HEK293 (cell line): ENCODE measurements around the gene PDE10A.

Experiments
- CTCF ChIA-PET: fragments of 350-600 bp; formaldehyde crosslinking; extraction: SDS; loops from one replicate; lab custom pipeline; 2021; ENCODE audit warnings: antibody characterized with exemption; lab: Yijun Ruan, JAX
- POLR2A ChIA-PET: fragments of 300-600 bp; formaldehyde crosslinking; extraction: SDS; loops from one replicate; lab custom pipeline; 2020; ENCODE audit warnings: antibody characterized with exemption, inconsistent platforms; lab: Yijun Ruan, JAX
- H3K27ac ChIP-seq: fragments of 200-500 bp; sonication (Bioruptor generic); 2 replicates; pipeline ENCODE4 v1.5.1; 2014; ENCODE audit warnings: low read depth, low read length, control low read depth, inconsistent platforms; ENCODE audit errors: extremely low read depth
- H3K36me3 ChIP-seq, 2 experiments: fragments of 200-500 bp in 1 of 2; sonication (Bioruptor generic) in 1 of 2; 1 replicate in 1 of 2; 2 replicates in 1 of 2; pipeline ENCODE4 v1.5.1; 2014 to 2017; ENCODE audit warnings: inconsistent platforms in 2 of 2, low read length in 2 of 2; ENCODE audit not compliant: control insufficient read depth in 2 of 2, insufficient read depth in 1 of 2
- H3K4me1 ChIP-seq: fragments of 200-500 bp; sonication (Bioruptor generic); 2 replicates; pipeline ENCODE4 v1.5.1; 2014; ENCODE audit warnings: mild to moderate bottlenecking, low read length, inconsistent platforms; ENCODE audit not compliant: control insufficient read depth, insufficient read depth
- H3K4me3 ChIP-seq: 2 replicates; pipeline ENCODE4 v1.5.1; 2011; ENCODE audit warnings: low read depth, mild to moderate bottlenecking, control low read depth, low read length, moderate library complexity
- H3K9me3 ChIP-seq: fragments of 200-500 bp; sonication (Bioruptor generic); 2 replicates; pipeline ENCODE4 v1.5.1; 2014; ENCODE audit warnings: low read depth, low read length, inconsistent platforms; ENCODE audit not compliant: control insufficient read depth, insufficient read depth
- INSM2 ChIP-seq: fragments of 450-650 bp; formaldehyde crosslinking; IDR thresholded peaks from 2 replicates; pipeline ENCODE4 v1.5.1; 2016; ENCODE audit warnings: missing biosample characterization, missing genetic modification characterization
- RBAK ChIP-seq: fragments of 450-650 bp; formaldehyde crosslinking; IDR thresholded peaks from 2 replicates; pipeline ENCODE4 v1.5.1; 2016; ENCODE audit warnings: missing biosample characterization, missing genetic modification characterization
- REPIN1 ChIP-seq: fragments of 450-650 bp; formaldehyde crosslinking; IDR thresholded peaks from 2 replicates; pipeline ENCODE4 v1.5.1; 2017; ENCODE audit warnings: missing biosample characterization, missing genetic modification characterization, low read depth
- ZBTB20 ChIP-seq: fragments of 450-650 bp; formaldehyde crosslinking; IDR thresholded peaks from 2 replicates; pipeline ENCODE4 v1.5.1; 2016; ENCODE audit warnings: missing biosample characterization, missing genetic modification characterization
- ZNF10 ChIP-seq: fragments of 450-650 bp; formaldehyde crosslinking; IDR thresholded peaks from 2 replicates; pipeline ENCODE4 v1.5.1; 2017; ENCODE audit warnings: missing biosample characterization, missing genetic modification characterization
- ZNF121 ChIP-seq: fragments of 450-650 bp; formaldehyde crosslinking; IDR thresholded peaks from 2 replicates; pipeline ENCODE4 v1.5.1; 2016; ENCODE audit warnings: missing biosample characterization, missing genetic modification characterization
- ZNF174 ChIP-seq: fragments of 450-650 bp; formaldehyde crosslinking; IDR thresholded peaks from 2 replicates; pipeline ENCODE4 v1.5.0; 2017; ENCODE audit warnings: missing biosample characterization, mild to moderate bottlenecking, missing genetic modification characterization
- ZNF19 ChIP-seq: fragments of 450-650 bp; formaldehyde crosslinking; IDR thresholded peaks from 2 replicates; pipeline ENCODE4; 2016; ENCODE audit warnings: missing biosample characterization, missing genetic modification characterization, low read depth
- ZNF280C ChIP-seq: fragments of 450-650 bp; formaldehyde crosslinking; IDR thresholded peaks from 2 replicates; pipeline ENCODE4 v1.5.1; 2016; ENCODE audit warnings: missing biosample characterization, missing genetic modification characterization
- ZNF354C ChIP-seq: fragments of 450-650 bp; formaldehyde crosslinking; IDR thresholded peaks from 2 replicates; pipeline ENCODE4 v1.5.1; 2016; ENCODE audit warnings: missing biosample characterization, missing genetic modification characterization, low read depth, borderline replicate concordance
- ZNF362 ChIP-seq: fragments of 450-650 bp; formaldehyde crosslinking; IDR thresholded peaks from 2 replicates; pipeline ENCODE4 v1.5.1; 2016; ENCODE audit warnings: missing biosample characterization, missing genetic modification characterization
- ZNF514 ChIP-seq: fragments of 450-650 bp; formaldehyde crosslinking; IDR thresholded peaks from 2 replicates; pipeline ENCODE4 v1.5.1; 2016; ENCODE audit warnings: missing biosample characterization, missing genetic modification characterization
- ZNF521 ChIP-seq: fragments of 450-650 bp; formaldehyde crosslinking; IDR thresholded peaks from 2 replicates; pipeline ENCODE4 v1.5.1; 2017; ENCODE audit warnings: missing biosample characterization, mild to moderate bottlenecking, missing genetic modification characterization
- ZNF530 ChIP-seq: fragments of 450-650 bp; formaldehyde crosslinking; IDR thresholded peaks from 2 replicates; pipeline ENCODE4 v1.5.1; 2016; ENCODE audit warnings: low read depth, missing biosample characterization, missing genetic modification characterization
- ZNF623 ChIP-seq: fragments of 450-650 bp; formaldehyde crosslinking; IDR thresholded peaks from 2 replicates; pipeline ENCODE4 v1.5.1; 2016; ENCODE audit warnings: missing biosample characterization, missing genetic modification characterization
- ZNF639 ChIP-seq: fragments of 450-650 bp; formaldehyde crosslinking; IDR thresholded peaks from 2 replicates; pipeline ENCODE4 v1.5.1; 2016; ENCODE audit warnings: missing biosample characterization, missing genetic modification characterization
- ZNF692 ChIP-seq: fragments of 450-650 bp; formaldehyde crosslinking; IDR thresholded peaks from 2 replicates; pipeline ENCODE4 v1.5.1; 2016; ENCODE audit warnings: missing biosample characterization, missing genetic modification characterization
- ZSCAN5A ChIP-seq: fragments of 450-650 bp; formaldehyde crosslinking; IDR thresholded peaks from 2 replicates; pipeline ENCODE4 v1.5.1; 2016; ENCODE audit warnings: missing biosample characterization, missing genetic modification characterization

The PDE10A gene

GRCh38 chr6:165404697-165405096 lies 258.3 kb downstream of the PDE10A start:
- no peaks in the 10 kb centered on the region for H3K9me3 ChIP-seq
- no peak overlapping the region for H3K4me3 ChIP-seq
- H3K4me1 ChIP-seq, result no peaks in the 10 kb centered on the region
- no peak overlapping the region for H3K27ac ChIP-seq
- ChIA-PET CTCF (no interaction called here), POLR2A (interaction anchor here (0.7 kb wide), 1 partner anchor 55 kb away, joined by 3 read pairs; no protein-coding TSS in a partner anchor)
- peaks cover 0 to 3% of the 10 kb centered on the region in 2 experiments; a peak in 1 of 3 replicates for H3K36me3 ChIP-seq
- no peak for TF ChIP-seq ZNF362 (tag by site-specific recombination)
- TF ChIP-seq ZSCAN5A (tag by site-specific recombination), result no peak
- TF ChIP-seq ZNF639 (tag by site-specific recombination), result no peak
- no peak for TF ChIP-seq ZNF354C
- no peak for TF ChIP-seq ZNF174 (tag by site-specific recombination)
- TF ChIP-seq ZNF514, result no peak
- no peak for TF ChIP-seq ZNF692
- no peak for TF ChIP-seq RBAK
- no peak for TF ChIP-seq ZNF521 (tag by site-specific recombination)
- TF ChIP-seq ZNF280C (tag by site-specific recombination), result no peak

GRCh38 chr6:165404296-165404695 lies 258.7 kb downstream of the PDE10A start:
- no peaks in the 10 kb centered on the region for H3K9me3 ChIP-seq
- H3K27ac ChIP-seq, result no peak overlapping the region
- POLR2A ChIA-PET, result no interaction called here
- peaks cover 0 to 4% of the 10 kb centered on the region in 2 experiments; a peak in 1 of 3 replicates for H3K36me3 ChIP-seq
- H3K4me1 ChIP-seq, result no peaks in the 10 kb centered on the region
- CTCF ChIA-PET, result interaction anchor here (0.6 kb wide), 1 partner anchor 235 kb away, joined by 3 read pairs; no protein-coding TSS in a partner anchor
- TF ChIP-seq ZNF174 (tag by site-specific recombination) (no peak), ZNF121 (no peak), ZNF623 (tag by site-specific recombination) (no peak), INSM2 (tag by site-specific recombination) (no peak), ZNF530 (tag by site-specific recombination) (no peak), ZNF19 (no peak), ZNF10 (tag by site-specific recombination) (no peak), ZBTB20 (tag by site-specific recombination) (no peak), REPIN1 (tag by site-specific recombination) (no peak)
- no peak overlapping the region for H3K4me3 ChIP-seq
